H4 (cell line): ENCODE measurements around the gene PDE9A. TPM values are rescaled to one million over a fixed set of nuclear protein-coding genes. Genes with fewer than 3 reads are reported as not detected.
"Not testable (repeated sequence)": the region's sequence is repeated elsewhere in the genome, so short reads cannot be mapped to it uniquely, and the experiment has no call there.

ENCODE experiments used
- DNase-seq: peaks from one replicate; pipeline ENCODE4 v3.0.0-alpha.2; 2015; ENCODE audit warnings: low spot score
- total RNA-seq: library from RNA; depleted of rRNA; stranded (reverse); fragments of >200 nt; shearing (Covaris generic); gene quantifications from 2 replicates; pipeline ENCODE4 v1.2.3, GENCODE V29; 2014

PDE9A gene
- total RNA-seq, 1 experiment from 2014 or later, result 6.4 TPM

DNA sequence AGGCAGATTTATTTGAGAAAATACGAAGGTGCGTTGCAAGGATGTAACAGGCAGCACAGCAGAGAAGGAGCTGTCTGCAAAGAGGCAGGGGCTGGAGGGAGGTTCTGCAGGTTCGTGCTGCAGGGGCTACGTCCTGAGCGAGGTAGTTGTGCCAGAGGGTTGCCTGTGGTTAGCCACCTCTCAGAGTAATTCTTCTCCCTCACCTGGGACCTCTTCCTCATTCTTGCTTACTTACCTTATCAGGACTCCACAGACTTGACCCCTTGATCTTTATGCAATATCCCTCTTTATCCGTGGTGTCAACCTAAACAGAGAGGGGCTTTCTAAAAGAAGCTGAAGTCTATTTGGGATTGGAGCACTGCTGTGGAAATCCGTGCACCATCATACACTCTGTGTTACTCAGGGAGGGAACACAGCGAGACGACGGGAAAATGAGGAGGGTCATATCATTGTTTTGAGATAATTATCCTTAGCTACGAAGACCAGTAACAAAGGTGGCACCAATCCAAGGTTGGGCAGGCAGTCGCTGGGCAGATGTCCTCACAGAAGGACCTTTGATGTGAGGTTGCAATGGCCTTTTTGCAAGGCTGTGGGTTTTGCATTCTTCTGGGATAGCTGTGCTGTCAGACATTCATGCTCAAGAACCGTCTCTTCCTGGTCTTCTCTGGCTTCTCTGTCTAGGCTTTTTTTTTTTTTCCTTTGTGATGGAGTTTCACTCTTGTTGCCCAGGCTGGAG, 143.1 kb downstream of the PDE9A start:
- no peak for DNase-seq

DNA sequence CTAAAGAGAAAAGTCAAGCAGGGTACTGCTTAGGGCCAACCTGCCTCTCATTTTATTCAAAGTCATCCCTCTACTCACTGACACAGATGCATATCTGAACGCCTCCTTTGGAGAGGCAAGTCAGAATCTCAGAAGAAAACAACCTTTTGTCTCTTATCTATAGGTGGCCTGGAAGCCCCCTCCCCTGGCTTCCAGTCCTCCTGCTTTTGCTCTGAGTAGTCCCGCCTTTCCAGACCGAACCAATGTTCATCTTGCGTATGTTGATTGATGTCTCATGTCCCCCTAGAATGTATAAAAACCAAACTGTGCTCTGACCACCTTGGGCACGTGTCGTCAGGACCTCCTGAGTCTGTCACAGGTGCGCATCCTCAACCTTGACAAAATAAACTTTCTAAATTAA, 144.1 kb downstream of the PDE9A start:
- DNase-seq, result no peak

DNA sequence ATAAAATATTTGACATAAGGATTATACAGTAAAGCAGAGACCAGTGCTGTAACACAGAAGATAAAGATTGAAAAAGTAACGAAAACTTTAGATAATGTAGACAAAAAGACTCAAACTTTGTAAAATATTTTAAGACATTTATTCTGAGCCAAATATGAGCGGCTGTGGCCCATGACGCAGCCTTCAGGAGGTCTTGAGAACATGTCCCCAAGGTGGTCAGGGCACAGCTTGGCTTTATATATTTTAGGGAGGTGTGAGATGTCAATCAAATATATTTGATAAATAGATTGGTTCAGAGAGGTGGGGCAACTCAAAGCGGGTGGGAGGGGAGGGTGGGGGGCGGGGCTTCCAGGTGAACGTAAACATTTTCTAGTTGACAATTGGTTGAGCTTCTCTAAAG, 144.7 kb downstream of the PDE9A start:
- DNase-seq, result no peak

DNA sequence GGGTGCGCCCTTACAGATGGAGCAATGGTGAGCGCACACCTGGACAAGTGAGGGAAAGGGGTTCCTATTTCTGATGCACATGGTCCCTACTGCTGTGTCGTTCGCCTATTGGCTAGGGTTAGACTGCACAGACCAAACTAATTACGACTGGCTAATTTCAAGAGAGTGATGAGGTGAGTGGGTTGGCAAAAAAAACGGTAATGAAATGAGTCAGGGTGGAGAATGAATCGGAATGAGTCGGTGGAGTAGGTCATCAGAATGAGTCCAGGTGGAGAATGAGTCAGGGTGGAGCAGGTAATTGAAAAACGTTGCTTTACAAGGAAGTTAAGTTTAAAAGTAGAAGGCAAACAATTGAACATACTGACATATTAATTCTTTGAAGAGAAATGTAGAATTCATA, 146.1 kb downstream of the PDE9A start:
- no peak for DNase-seq

DNA sequence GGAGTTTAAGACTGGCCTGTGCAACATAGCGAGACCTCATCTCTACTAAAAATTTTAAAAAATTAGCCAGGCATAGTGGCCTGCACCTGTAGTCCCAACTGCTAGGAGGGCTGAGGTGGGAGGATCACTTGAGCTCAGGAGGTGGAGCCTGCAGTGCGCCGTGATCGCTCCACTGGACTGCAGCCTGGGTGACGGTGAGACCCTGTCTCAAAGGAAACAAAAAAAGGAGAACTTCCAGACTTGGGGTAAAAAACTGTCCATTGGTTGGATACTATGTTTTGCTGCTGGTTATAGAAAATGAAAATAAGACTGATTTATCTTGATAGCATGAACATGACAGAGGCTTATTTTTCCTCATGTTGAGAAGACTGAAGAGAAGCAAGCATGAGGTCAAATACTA, 146.5 kb downstream of the PDE9A start:
- DNase-seq, result no peak

DNA sequence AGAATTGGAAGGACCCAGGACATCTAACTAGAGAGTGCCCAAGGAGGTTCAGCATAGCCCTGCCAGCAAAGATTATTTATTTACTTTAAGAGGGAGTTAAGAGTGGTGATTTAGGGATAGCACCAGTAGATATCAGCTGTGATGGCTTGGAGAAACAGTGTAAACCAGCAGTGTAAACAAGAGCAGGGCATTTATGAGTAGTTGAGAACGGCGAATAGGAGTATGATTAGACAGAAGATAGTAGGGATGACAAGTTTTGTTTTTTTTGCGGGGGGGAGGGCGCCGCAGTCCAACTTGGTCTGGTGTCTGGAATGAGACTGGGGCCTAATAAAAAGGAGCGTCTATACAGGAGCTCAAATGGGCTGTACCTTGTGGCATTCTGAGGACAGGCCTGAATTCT, 148.2 kb downstream of the PDE9A start:
- DNase-seq, result not testable (repeated sequence)

DNA sequence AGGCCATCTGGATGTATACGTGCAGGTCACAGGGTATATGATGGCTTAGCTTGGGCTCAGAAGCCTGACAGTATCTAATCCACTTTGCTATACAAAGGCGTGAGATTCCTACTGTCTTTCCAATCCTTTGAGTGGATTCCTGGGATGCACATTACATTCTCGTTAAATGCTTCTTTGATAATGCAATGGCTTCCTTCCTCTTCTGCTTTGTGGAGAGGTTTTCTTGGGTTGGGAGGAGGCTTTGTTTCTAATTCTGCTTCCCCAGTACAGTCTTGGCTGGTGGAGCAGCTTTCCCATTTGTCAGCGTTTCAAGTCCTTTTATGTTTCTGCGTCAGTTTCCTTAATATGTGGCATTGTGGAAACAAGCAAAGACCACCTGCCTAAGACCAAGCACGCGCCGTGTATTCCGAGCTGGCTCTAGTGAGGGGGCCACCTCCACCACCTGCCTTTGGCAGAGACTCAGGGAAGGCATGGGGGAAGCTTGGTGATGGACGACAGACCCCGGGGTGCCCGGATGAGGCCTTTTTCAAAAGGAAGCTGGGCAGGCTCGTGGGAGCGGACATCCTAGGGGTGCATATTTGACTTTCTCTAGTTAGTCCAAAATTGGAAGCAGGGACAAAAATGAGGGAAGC, 153.2 kb downstream of the PDE9A start:
- DNase-seq, result no peak

DNA sequence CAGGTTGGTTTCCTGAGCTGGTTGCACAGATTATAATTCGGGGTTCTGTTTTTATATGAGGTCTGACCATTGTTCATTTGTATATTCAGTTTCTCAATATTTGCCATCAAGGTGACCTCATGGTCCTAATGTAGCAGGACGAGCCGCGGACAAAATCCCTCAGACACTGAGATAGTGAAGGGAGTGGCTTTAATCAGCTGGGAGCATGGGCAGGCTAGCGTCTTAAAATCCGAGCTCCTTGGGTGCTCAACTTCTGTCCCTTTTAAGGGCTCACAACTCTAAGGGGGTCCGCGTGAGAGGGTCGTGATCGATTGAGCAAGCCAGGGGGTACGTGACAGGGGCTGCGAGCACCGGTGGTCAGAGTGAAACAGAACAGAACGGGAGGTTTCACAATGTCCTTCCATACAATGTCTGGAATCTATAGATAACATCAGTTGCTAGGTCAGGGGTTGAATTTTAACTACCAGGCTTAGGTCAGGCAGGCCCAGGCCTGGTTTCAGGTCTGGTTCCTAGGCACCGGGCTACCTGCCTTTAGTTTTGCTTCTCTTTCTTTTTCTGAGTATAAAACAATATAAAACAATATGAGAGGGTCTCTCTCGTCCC, 154.0 kb downstream of the PDE9A start:
- not testable (repeated sequence) for DNase-seq

DNA sequence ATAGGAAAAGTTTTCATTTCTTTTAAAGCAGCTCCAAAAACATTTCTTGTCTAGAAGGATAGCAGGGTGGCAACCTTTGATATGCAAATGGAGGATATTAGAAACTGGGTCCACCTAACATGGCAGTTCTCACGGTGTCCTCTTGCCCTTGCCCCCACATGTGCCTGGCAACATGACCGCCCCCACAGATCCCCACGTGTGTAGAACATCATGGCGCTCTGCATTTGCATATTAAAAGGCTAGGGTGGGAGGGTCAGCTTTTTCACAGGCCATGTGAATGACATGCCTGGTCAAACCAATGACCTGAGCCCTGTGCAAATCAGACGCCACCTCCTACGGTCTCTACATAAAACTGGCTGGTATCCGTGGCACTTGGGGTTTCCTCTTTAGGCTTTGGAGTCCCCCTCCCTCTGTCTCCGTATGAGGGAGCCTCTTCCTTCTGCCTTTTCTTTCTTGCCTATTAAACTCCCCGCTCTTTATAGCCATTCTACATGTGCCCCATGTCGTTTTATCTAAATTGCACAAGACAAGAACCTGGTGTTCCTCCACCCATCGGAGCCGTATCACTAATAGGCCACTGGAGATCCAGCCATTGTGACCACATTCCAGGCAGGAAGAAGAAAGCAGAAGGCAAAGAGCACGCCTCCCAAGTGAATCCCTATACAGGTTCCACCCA, 154.7 kb downstream of the PDE9A start:
- no peak for DNase-seq

DNA sequence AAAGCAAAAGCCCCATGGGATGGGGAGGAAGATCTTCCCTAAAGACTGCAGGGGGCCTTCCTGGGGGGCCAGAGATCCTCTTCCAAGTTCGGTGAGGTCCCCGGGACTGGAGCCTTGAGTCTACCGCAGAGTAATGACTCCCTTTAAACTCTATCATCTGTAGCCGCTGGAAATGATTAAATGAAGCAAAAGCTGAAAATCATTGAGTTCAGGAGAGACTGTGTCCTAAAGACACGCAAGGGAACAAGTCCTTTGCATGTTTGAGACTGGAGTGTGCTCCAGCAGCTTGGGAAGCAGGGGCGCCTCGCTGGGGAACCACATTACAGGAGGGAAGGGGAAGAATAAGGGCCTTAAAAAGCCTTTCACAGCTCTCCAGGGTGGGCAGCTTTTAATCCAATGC, 155.8 kb downstream of the PDE9A start:
- DNase-seq, result no peak

DNA sequence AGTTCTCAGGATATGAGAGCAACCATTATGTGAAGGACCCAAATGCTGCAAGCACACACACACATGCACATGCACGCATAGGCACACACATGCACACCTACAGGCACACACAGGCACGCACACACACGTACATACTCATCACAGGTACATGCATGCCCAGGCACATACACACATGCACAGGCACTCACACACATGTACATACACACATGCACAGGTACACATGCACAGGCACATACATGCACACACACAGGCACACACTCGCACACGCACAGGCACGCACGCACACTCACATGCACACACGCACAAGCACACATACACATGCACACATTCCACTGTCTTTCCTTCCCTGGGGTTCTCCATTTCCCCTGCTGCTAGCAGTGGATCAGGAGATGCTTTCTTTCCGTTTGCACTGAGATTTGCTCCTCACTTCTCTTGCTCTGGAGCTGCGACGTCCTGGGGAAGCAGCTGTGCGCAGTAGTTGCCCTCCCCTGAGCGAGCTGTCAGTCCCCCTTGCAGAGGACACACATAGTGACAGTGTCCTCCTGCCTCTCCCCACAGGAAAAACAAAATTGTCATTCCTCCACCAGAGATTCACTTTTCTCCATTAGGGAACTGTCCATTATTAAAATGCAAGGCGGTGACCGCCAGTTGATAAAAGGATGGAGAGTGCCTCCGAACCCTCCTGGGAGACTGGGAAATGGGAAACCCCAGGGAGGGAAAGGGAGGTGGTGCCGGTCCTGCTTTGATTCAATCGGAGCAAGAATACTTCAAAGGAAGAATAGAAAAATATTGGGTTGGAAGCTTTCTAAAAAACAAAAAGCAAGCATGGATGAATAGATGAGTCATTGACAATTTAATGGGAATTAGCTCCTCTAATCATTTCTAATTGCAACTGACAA, 156.4 kb downstream of the PDE9A start:
- no peak for DNase-seq

DNA sequence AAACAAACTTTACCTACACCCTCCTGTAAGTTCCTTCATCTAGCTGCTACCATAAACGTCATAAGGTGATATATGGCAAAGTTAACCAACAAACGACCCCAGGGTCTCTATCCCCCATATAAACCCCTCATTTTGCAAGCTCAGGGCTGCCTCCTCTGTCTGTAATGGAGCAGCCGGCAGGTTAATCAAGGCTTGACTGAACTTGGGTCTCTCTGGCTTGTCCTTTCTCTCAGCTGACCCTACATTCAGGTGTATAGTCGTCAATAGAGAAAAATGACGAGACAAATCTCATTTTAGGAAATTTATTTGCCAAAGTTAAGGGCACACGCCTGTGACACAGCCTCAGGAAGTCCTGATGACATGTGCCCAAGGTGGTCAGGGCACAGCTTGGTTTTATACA, 158.5 kb downstream of the PDE9A start:
- no peak for DNase-seq

DNA sequence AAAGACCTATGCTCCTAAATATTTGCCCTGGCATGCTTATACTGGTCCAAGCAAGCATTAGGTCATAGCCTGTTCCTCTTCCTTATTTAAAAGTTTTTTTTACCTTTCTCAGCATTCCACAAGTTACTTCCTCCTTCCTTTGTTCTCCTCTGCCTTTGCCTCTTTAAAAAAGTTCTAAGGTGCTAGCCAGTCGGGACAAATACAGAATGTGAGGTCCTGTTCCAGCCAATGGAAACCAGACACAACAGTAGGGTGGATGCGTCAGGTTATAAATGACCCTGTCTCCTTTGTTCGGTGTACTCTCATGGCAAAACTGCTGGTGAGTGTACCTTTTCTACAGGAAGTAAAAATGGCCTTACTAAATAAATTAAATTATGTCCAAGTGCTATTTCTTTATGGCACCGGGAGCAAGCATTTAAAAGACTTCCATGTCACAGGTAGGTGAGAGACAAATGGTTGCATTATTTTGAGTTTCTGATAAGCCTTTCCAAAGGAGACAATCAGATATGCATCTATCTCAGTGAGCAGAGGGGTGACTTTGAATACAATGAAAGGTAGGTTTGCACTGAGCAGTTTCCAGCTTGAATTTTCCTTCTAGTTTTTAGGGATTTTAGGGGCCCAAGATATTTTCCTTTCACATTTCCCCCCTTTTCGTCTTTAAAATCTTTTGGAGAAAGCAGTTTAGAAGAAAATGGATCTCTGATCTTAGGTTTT, 159.3 kb downstream of the PDE9A start:
- DNase-seq, result not testable (repeated sequence)

DNA sequence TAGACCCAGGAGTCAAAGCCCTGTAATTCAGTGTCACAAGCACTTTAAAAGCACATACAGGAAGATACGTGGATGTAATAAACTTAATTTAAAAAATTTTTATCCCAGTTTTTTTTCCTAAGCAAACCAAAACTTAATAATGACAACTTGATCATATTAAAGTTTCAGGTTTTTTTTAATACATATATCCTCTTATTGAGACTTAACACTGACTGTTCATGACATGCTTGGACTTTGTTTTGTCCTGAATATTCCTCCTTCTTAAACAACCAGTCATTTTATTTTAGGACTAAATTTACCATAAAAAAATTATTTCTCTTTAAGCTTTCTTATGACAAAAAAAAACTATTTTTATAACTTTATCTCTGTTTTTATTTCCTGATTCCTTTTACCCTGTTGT, 161.8 kb downstream of the PDE9A start:
- DNase-seq, result no peak

DNA sequence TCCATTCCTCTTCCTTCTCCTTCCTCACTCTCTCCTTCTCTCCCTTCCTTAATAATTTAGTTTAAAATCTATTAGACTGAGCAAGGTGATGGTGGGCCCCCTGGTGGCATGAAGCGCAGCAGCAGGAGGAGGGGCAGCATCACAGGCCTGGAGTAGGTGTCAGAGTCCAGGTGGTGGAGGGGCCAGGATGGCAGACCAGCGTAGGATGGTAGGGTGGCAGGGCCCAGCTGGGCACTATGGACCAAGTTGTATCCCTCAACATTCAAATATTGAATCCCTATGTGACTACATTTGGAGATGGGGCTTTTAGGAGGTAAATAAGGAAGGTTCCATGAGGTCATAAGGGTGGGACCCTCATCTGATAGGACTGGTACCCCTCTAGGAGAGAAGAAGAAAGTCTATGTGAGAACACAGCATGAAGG, 164.9 kb downstream of the PDE9A start:
- DNase-seq, result peak; percentile 55

DNA sequence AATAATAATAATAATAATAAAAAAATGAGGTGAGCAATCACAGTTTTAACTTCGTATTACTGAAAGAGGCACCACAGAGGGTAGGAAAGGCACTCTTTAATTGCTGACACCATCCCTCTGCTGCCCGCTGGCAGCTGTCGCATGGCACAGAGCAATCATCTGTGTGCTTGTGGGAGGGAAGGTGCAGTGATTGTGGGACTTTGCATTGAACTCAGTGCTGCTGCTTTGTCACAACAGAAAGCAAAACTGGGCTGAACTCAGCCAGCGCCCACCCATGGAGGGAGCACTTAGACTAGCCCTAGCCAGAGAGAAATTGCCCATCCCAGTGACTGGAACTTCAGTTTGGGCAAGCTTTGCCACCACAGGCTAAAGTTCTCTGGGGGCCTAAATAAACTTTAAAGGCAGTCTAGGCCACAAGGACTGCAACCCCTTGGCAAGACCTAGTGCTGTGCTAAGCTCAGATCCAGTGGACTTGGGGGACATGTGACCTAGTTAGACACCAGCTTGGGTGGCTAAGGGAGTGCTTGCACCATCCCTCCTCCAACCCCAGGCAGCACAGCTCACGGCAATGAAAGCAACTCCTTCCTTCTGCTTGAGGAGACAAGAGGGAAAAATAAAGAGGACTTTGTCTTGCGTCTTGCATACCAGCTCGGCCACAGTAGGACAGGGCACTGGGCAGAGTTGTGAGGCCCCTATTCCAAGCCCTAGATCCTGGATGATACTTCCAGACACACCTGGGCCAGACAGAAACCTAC, 166.6 kb downstream of the PDE9A start:
- DNase-seq, result no peak

DNA sequence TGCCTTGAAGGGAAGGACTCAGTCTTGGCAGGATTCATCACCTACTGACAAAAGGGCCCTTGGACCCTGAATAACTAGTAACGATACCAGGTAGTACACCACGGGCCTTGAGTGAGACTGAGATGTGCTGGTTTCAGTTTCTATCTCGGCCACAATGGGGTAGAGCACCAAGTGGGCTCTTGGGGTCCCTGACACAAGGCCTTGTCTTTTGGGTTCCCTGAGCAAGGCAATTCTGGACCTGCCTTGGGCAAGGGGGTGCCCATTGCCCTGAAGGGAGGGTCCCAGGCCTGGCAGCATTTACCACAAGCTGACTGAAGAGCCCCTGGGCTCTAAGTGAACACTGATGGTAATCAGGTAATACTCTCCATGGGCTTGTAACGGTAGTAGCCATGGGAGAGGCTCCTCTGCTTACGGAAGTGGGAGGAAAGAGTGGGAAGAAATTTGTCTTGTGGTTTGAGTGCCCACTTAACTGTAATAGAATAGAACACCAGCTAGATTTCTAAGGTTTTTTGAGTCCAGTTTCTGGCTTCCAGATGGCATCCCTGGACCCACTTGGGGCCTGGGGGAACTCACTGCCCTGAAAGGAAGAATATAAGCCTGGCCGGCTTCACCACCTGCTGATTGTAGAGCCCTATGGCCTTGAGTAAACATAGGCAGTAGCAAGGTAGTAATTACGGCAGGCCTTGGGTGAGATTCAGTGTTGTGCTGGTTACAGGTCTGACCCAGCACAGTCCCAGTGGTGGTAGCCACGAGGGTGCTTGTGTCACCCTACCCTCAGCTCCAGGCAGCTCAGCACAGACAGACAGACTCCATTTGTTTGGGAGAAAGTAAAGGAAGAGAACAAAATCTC, 167.4 kb downstream of the PDE9A start:
- no peak for DNase-seq
